CD14-positive monocyte (primary cell): ENCODE data around the gene SPAG5. TPM values are rescaled to one million over a fixed set of nuclear protein-coding genes. Genes with fewer than 3 reads are reported as not detected.
"Not testable (repeated sequence)": the region's sequence is repeated elsewhere in the genome, so short reads cannot be mapped to it uniquely, and the experiment has no call there.

Experiments used
- DNase-seq, 3 donors: peaks; one replicate each; pipeline ENCODE4 v3.0.0-alpha.2; 2011 to 2022
- H2AFZ ChIP-seq: 2 replicates; pipeline ENCODE4 v1.6.0; 2012; ENCODE audit warnings: mild to moderate bottlenecking, low read depth, low read length, inconsistent platforms; ENCODE audit not compliant: insufficient read depth, poor library complexity, severe bottlenecking
- H3K27ac ChIP-seq, 2 donors: 1 replicate in 1 of 2; 2 replicates in 1 of 2; pipeline ENCODE4 v1.5.1; 2012 to 2013; ENCODE audit warnings: low read length in 2 of 2, control low read depth in 1 of 2, inconsistent platforms in 1 of 2, low read depth in 1 of 2, mild to moderate bottlenecking in 1 of 2
- H3K27me3 ChIP-seq, 2 donors: one replicate each; pipeline versions ENCODE4 v1.6.0 to v1.6.1; 2011 to 2013; ENCODE audit warnings: low read length in 2 of 2; ENCODE audit not compliant: control insufficient read depth in 2 of 2, insufficient read depth in 2 of 2
- H3K36me3 ChIP-seq, 2 donors: replicated peaks in 1 of 2; 1 replicate in 1 of 2; 2 replicates in 1 of 2; pipeline versions ENCODE4 v1.5.1 to v1.6.1; 2012 to 2013; ENCODE audit warnings: low read length in 2 of 2, control low read depth in 1 of 2, inconsistent platforms in 1 of 2, mild to moderate bottlenecking in 1 of 2; ENCODE audit not compliant: insufficient read depth in 2 of 2, control insufficient read depth in 1 of 2
- H3K4me1 ChIP-seq, 2 donors: 1 replicate in 1 of 2; 2 replicates in 1 of 2; pipeline versions ENCODE4 v1.5.1 to v1.6.1; 2012 to 2013; ENCODE audit warnings: low read length in 2 of 2, control low read depth in 1 of 2, inconsistent platforms in 1 of 2, mild to moderate bottlenecking in 1 of 2, moderate library complexity in 1 of 2; ENCODE audit not compliant: insufficient read depth in 2 of 2, control insufficient read depth in 1 of 2
- H3K4me2 ChIP-seq: replicated peaks from 2 replicates; pipeline ENCODE3; 2012; ENCODE audit warnings: low read length, moderate library complexity, mild to moderate bottlenecking; ENCODE audit not compliant: poor library complexity, severe bottlenecking; ENCODE audit errors: extremely low read depth
- H3K4me3 ChIP-seq, 3 experiments: fragments of 200-600 bp in 1 of 3; sonication (generic) in 1 of 3; replicated peaks in 1 of 3; 1 replicate in 2 of 3; 2 replicates in 1 of 3; pipeline ENCODE4 v1.5.1; 2011 to 2013; ENCODE audit warnings: low read length in 3 of 3, mild to moderate bottlenecking in 3 of 3, control low read depth in 2 of 3, low read depth in 2 of 3, inconsistent platforms in 1 of 3, moderate library complexity in 1 of 3
- H3K79me2 ChIP-seq: 2 replicates; pipeline ENCODE4 v1.6.0; 2012; ENCODE audit warnings: mild to moderate bottlenecking, control low read depth, inconsistent platforms, low read length, moderate library complexity; ENCODE audit not compliant: insufficient read depth
- H3K9ac ChIP-seq: 2 replicates; pipeline ENCODE4 v1.6.0; 2017; ENCODE audit warnings: low read length, mild to moderate bottlenecking; ENCODE audit not compliant: insufficient read depth, poor library complexity, severe bottlenecking
- H3K9me3 ChIP-seq, 2 donors: replicated peaks in 1 of 2; 1 replicate in 1 of 2; 2 replicates in 1 of 2; pipeline versions ENCODE4 v1.5.1 to v1.6.1; 2012 to 2013; ENCODE audit warnings: low read length in 2 of 2, control low read depth in 1 of 2; ENCODE audit not compliant: control insufficient read depth in 1 of 2, insufficient read depth in 1 of 2
- H4K20me1 ChIP-seq: 2 replicates; pipeline ENCODE4 v1.6.0; 2012; ENCODE audit warnings: mild to moderate bottlenecking, low read length, control low read depth, moderate library complexity; ENCODE audit not compliant: insufficient read depth
- H3K27ac Mint-ChIP-seq, 7 donors: one replicate each; pipeline ENCODE4 v1.8.0; 2020; ENCODE audit warnings: mild to moderate bottlenecking in 7 of 7, mixed read lengths in 7 of 7, moderate library complexity in 6 of 7, inconsistent platforms in 2 of 7
- H3K27me3 Mint-ChIP-seq, 3 donors: one replicate each; pipeline ENCODE4 v1.8.0; 2021 to 2022; ENCODE audit warnings: low read depth in 3 of 3, mild to moderate bottlenecking in 3 of 3, mixed read lengths in 3 of 3, moderate library complexity in 3 of 3, inconsistent platforms in 1 of 3
- H3K36me3 Mint-ChIP-seq, 2 donors: one replicate each; pipeline ENCODE4 v1.8.0; 2020; ENCODE audit warnings: mixed read lengths in 2 of 2, inconsistent platforms in 1 of 2, mild to moderate bottlenecking in 1 of 2
- H3K4me1 Mint-ChIP-seq: one replicate; pipeline ENCODE4 v1.8.0; 2020; ENCODE audit warnings: mild to moderate bottlenecking, mixed read lengths
- H3K4me3 Mint-ChIP-seq, 2 donors: one replicate each; pipeline ENCODE4 v1.8.0; 2020; ENCODE audit warnings: mild to moderate bottlenecking in 2 of 2, mixed read lengths in 2 of 2, moderate library complexity in 1 of 2
- H3K9me3 Mint-ChIP-seq, 7 donors: one replicate each; pipeline ENCODE4 v1.8.0; 2020 to 2022; ENCODE audit warnings: mixed read lengths in 7 of 7, mild to moderate bottlenecking in 6 of 7, moderate library complexity in 6 of 7, inconsistent platforms in 2 of 7
- CTCF ChIP-seq: fragments of 200-600 bp; IDR thresholded peaks from one replicate; pipeline ENCODE4 v1.8.0; 2022; ENCODE audit warnings: antibody characterized with exemption, mild to moderate bottlenecking
- WGBS: methylation state at CpG from one replicate; pipeline ENCODE4 v1.1.5; 2013; ENCODE audit warnings: missing lambda C conversion rate; ENCODE audit not compliant: insufficient coverage; 5-methylcytosine and 5-hydroxymethylcytosine counted together
- intact Hi-C, 2 donors: fragments of 100-400 bp; cut with micrococcal nuclease; formaldehyde crosslinking; loops; one replicate each; pipeline versions ENCODE4 v1.15.0 to v1.15.1; 2023
- polyA plus RNA-seq, 3 donors: library from polyadenylated mRNA; depleted of rRNA in 1 of 3; unstranded in 2 of 3; stranded (reverse) in 1 of 3; fragments of 300-500 nt in 2 of 3; fragments of >200 nt in 1 of 3; fragmentation: Illumina TruSeq in 2 of 3; gene quantifications; 1 replicate in 2 of 3; 2 replicates in 1 of 3; pipeline ENCODE4 v1.2.3, GENCODE V29; 2012 to 2021

The SPAG5 gene
- polyA plus RNA-seq, 3 donors = 7.7 TPM; not detected in 2

- intact Hi-C loops = loop anchor here (2.0 kb wide), 1 partner anchor 118 kb away; no protein-coding TSS in a partner anchor
- Histone ChIP-seq H4K20me1 (peaks cover 38% of the 10 kb centered on the region), H3K36me3 (peaks cover 69 to 93% of the 10 kb centered on the region in 2 donors), H3K4me1 (no peaks in the 10 kb centered on the region), H3K4me2 (no peak overlapping the region), H3K9ac (no peak overlapping the region), H3K9me3 (no peaks in the 10 kb centered on the region), H3K79me2 (no peaks in the 10 kb centered on the region), H3K27ac (peak overlapping the region in 1 of 2 donors; percentile 17), H3K27me3 (no peaks in the 10 kb centered on the region), H2AFZ (no peak overlapping the region), H3K4me3 (no peak overlapping the region)
- no peak for TF ChIP-seq CTCF
- Mint-ChIP-seq H3K9me3 (no peaks in the 10 kb centered on the region), H3K27me3 (peaks cover 0 to 1% (median 0%) of the 10 kb centered on the region in 3 donors), H3K27ac (peak overlapping the region in 4 of 7 donors; percentile 1 to 46 (median 42)), H3K4me3 (no peak overlapping the region), H3K4me1 (no peaks in the 10 kb centered on the region), H3K36me3 (peaks cover 72 to 81% of the 10 kb centered on the region in 2 donors)
- WGBS = 11% methylated on average over 2 of the region's 2 CpGs
- DNase-seq = no peak
Measured at GRCh38 chr17:28612531-28612930, 13.7 kb upstream of the SPAG5 start.

- Mint-ChIP-seq H3K36me3 (peaks cover 56 to 72% of the 10 kb centered on the region in 2 donors), H3K27me3 (no peaks in the 10 kb centered on the region), H3K27ac (peak overlapping the region in 3 of 7 donors; percentile 6 to 48 (median 43)), H3K4me3 (no peak overlapping the region), H3K9me3 (no peaks in the 10 kb centered on the region), H3K4me1 (no peaks in the 10 kb centered on the region)
- no peak overlapping the region for H3K4me3 ChIP-seq
- H3K27me3 ChIP-seq = no peaks in the 10 kb centered on the region
- H3K4me1 ChIP-seq = no peaks in the 10 kb centered on the region
- TF ChIP-seq CTCF = no peak
- no peak overlapping the region for H3K9ac ChIP-seq
- no peak overlapping the region for H2AFZ ChIP-seq
- H3K27ac ChIP-seq = peak overlapping the region in 1 of 2 donors; percentile 26
- 91% methylated on average over 7 of the region's 8 CpGs for WGBS
- no peak overlapping the region for H3K4me2 ChIP-seq
- H3K9me3 ChIP-seq = no peaks in the 10 kb centered on the region
- DNase-seq = no peak
- intact Hi-C loops = no loop called here
- H4K20me1 ChIP-seq = peaks cover 22% of the 10 kb centered on the region
- H3K79me2 ChIP-seq = no peaks in the 10 kb centered on the region
- H3K36me3 ChIP-seq = peaks cover 56 to 81% of the 10 kb centered on the region in 2 donors
Measured at GRCh38 chr17:28610376-28610775, 11.6 kb upstream of the SPAG5 start.

- no CpG with 5 or more reads among the region's 31 CpGs for WGBS
- H3K27ac Mint-ChIP-seq, H3K9me3 ChIP-seq: not testable (repeated sequence)
Measured at GRCh38 chr17:28604031-28604430, 5.2 kb upstream of the SPAG5 start.

More at GRCh38 chr17:28604031-28604430, 5.2 kb upstream of the SPAG5 start:
- H2AFZ ChIP-seq, intact Hi-C loops, H3K4me3 ChIP-seq, H3K27ac ChIP-seq, H3K4me3 Mint-ChIP-seq, H3K27me3 Mint-ChIP-seq, H3K9ac ChIP-seq, H4K20me1 ChIP-seq, DNase-seq, H3K4me2 ChIP-seq, H3K4me1 Mint-ChIP-seq, H3K4me1 ChIP-seq, H3K79me2 ChIP-seq, H3K27me3 ChIP-seq, H3K9me3 Mint-ChIP-seq: not testable (repeated sequence)
- H3K36me3 ChIP-seq = peaks cover 11 to 18% of the 10 kb centered on the region in 2 donors
- H3K36me3 Mint-ChIP-seq = peaks cover 15 to 25% of the 10 kb centered on the region in 2 donors
